Urinary bladder (tissue), 4 donors: Measurements from ENCODE around the gene KLHL3. TPM values are rescaled to one million over a fixed set of nuclear protein-coding genes. Genes with fewer than 3 reads are reported as not detected.

Experiments
- DNase-seq: peaks from one replicate; pipeline ENCODE4 v3.0.0-alpha.2; 2015; ENCODE audit errors: extremely low spot score
- H3K27ac ChIP-seq: one replicate; pipeline ENCODE4 v1.5.1; 2013; ENCODE audit warnings: low read depth, mild to moderate bottlenecking, moderate library complexity
- H3K36me3 ChIP-seq: one replicate; pipeline ENCODE4 v1.6.1; 2013; ENCODE audit warnings: mild to moderate bottlenecking, moderate library complexity; ENCODE audit not compliant: insufficient read depth
- H3K4me1 ChIP-seq: one replicate; pipeline ENCODE4 v1.6.1; 2013; ENCODE audit warnings: mild to moderate bottlenecking, moderate library complexity; ENCODE audit not compliant: insufficient read depth
- H3K4me3 ChIP-seq: one replicate; pipeline ENCODE4 v1.5.1; 2013; ENCODE audit warnings: low read depth, low read length
- WGBS: extraction: QIAGEN DNeasy Blood & Tissue Kit; methylation state at CpG from one replicate; pipeline ENCODE4 v1.1.7; 2013; 5-methylcytosine and 5-hydroxymethylcytosine counted together
- polyA plus RNA-seq: library from polyadenylated mRNA; stranded (reverse); fragments of 200-250 nt; gene quantifications from one replicate; pipeline ENCODE4 v1.2.3, GENCODE V29; 2013
- total RNA-seq: library from RNA; depleted of rRNA; stranded (reverse); fragments of >200 nt; gene quantifications from one replicate; pipeline ENCODE4 v1.2.3, GENCODE V29; 2014
- donor health status: healthy with polysubstance abuse.
- donor health status: healthy.

The KLHL3 gene
- total and polyA plus RNA-seq, 2 donors: 3.1 to 12.0 TPM

GRCh38 chr5:137754188-137754960 is 18.5 kb upstream of the KLHL3 start, which contains the start of gene HNRNPA0:
Gene HNRNPA0, minus strand, starts transcription at chr5:137754363. Its CDS starts 297 bp downstream, at chr5:137754066.
- WGBS: under 1% methylated on average over 79 of the region's 79 CpGs
- peak; percentile 93 for DNase-seq
- no peaks in the 10 kb centered on the region for H3K36me3 ChIP-seq
- H3K4me3 ChIP-seq: peak within 1 kb of the TSS; percentile 61
- peak within 1 kb of the TSS; percentile 99 for H3K27ac ChIP-seq
- H3K4me1 ChIP-seq: no peaks in the 10 kb centered on the region

DNA sequence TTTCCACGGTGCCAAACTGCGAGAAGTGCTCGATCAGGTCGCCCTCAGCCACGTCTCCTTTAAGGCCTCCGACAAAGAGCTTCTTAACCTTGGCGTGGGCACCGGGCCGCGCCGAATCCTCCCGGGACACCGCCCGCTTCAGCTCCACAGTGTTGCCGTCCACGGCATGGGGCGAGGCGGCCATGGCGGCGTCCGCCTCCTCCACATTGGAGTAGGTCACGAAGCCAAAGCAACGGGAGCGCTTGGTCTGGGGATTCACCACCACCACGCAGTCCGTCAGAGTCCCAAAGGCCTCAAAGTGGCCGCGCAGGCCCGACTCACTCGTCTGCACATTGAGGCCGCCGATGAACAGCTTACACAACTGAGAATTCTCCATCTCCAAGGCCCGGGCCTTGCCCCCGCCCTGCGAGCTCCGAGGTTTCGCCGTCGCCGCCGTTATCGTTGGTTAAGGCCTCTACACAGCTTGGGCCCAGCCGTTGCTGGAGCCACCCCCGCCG is 17.9 kb upstream of the KLHL3 start:
- H3K4me1 ChIP-seq: no peaks in the 10 kb centered on the region

GRCh38 chr5:137752905-137753690 is 17.2 kb upstream of the KLHL3 start:
- Histone ChIP-seq H3K27ac (peak overlapping the region; percentile 96), H3K36me3 (no peaks in the 10 kb centered on the region), H3K4me1 (no peaks in the 10 kb centered on the region), H3K4me3 (peak overlapping the region; percentile 61)
- no peak for DNase-seq
- under 1% methylated on average over 63 of the region's 63 CpGs for WGBS

More for the DNA sequence above, 17.9 kb upstream of the KLHL3 start:
- Histone ChIP-seq H3K4me3 (peak overlapping the region; percentile 61), H3K36me3 (no peaks in the 10 kb centered on the region), H3K27ac (peak overlapping the region; percentile 96)
- DNase-seq: no peak
- under 1% methylated on average over 45 of the region's 45 CpGs for WGBS

DNA sequence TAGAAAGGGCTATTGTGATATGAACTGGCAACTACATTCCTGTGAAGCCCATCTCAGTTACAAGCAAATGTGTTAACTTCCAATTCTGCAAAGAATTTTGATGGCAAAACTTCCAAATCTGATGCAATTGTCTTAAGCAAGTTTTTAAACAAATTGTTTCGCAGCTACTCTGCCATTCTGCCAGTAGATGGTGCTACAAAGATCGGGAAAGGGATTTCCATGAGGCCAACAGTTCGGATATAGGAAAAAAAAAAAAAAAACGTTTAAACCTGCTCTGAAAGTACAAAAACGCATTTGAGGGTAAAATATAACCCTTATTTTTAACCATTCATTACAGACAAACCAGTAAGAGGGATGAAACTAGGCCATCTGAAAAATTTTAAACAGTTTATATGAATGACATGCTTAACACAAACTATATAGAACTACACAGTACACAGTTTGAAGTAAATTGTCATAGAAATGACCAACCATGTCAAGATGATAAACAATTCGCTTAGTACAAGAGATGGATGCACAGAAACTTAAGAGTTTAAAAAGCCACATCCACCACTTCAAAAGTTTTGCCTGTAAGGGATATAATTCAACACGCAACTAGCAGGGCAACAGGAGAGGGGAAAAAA is 16.1 kb upstream of the KLHL3 start:
- H3K36me3 ChIP-seq: no peaks in the 10 kb centered on the region
- H3K4me3 ChIP-seq: peak overlapping the region; percentile 61
- H3K4me1 ChIP-seq: no peaks in the 10 kb centered on the region
- peak overlapping the region; percentile 17 for H3K27ac ChIP-seq
- 2% methylated on average over 7 of the region's 7 CpGs for WGBS
- DNase-seq: no peak

- H3K4me3 ChIP-seq: no peak overlapping the region
- no peaks in the 10 kb centered on the region for H3K4me1 ChIP-seq
- no peak overlapping the region for H3K27ac ChIP-seq
These were observed 14.5 kb upstream of the KLHL3 start for GRCh38 chr5:137750436-137750835.

GRCh38 chr5:137747848-137748247 is 12.0 kb upstream of the KLHL3 start:
- no peaks in the 10 kb centered on the region for H3K4me1 ChIP-seq
- no peak overlapping the region for H3K4me3 ChIP-seq
- H3K27ac ChIP-seq: no peak overlapping the region
- no peaks in the 10 kb centered on the region for H3K36me3 ChIP-seq
- no peak for DNase-seq
- WGBS: 98% methylated on average over 2 of the region's 2 CpGs

More at GRCh38 chr5:137750436-137750835, 14.5 kb upstream of the KLHL3 start:
- no peak for DNase-seq
- WGBS: 78% methylated on average over 1 of the region's 1 CpG
- no peaks in the 10 kb centered on the region for H3K36me3 ChIP-seq

GRCh38 chr5:137743031-137743640 is 7.2 kb upstream of the KLHL3 start:
- no peak overlapping the region for H3K4me3 ChIP-seq
- H3K27ac ChIP-seq: no peak overlapping the region
- 72% methylated on average over 4 of the region's 4 CpGs for WGBS
- no peaks in the 10 kb centered on the region for H3K4me1 ChIP-seq
- no peaks in the 10 kb centered on the region for H3K36me3 ChIP-seq
- no peak for DNase-seq

- no peak overlapping the region for H3K4me3 ChIP-seq
- WGBS: 90% methylated on average over 8 of the region's 8 CpGs
- H3K27ac ChIP-seq: no peak overlapping the region
- H3K4me1 ChIP-seq: no peaks in the 10 kb centered on the region
- no peaks in the 10 kb centered on the region for H3K36me3 ChIP-seq
- DNase-seq: no peak
These were observed 5.8 kb upstream of the KLHL3 start for GRCh38 chr5:137741718-137742117.

DNA sequence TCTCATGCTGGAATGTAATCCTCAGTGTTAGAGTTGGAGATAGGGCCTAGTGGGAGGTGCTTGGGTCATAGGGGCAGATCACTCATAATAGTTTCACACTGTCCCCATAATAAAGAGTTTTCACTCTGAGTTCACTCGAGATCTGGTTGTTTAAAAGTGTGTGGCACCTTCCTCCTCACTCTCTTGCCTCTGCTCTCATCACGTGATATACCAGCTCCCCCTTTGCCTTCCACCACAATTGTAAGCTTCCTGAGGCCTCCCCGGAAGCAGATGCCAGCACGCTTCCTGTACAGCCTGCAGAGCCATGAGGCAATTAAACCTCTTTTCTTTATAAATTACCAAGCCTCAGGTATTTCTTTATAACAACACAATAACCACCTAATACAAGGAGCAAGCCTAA is 3.8 kb upstream of the KLHL3 start:
- WGBS: 88% methylated on average over 4 of the region's 4 CpGs
- no peaks in the 10 kb centered on the region for H3K4me1 ChIP-seq
- no peak overlapping the region for H3K27ac ChIP-seq
- no peak overlapping the region for H3K4me3 ChIP-seq
- no peaks in the 10 kb centered on the region for H3K36me3 ChIP-seq
- no peak for DNase-seq

DNA sequence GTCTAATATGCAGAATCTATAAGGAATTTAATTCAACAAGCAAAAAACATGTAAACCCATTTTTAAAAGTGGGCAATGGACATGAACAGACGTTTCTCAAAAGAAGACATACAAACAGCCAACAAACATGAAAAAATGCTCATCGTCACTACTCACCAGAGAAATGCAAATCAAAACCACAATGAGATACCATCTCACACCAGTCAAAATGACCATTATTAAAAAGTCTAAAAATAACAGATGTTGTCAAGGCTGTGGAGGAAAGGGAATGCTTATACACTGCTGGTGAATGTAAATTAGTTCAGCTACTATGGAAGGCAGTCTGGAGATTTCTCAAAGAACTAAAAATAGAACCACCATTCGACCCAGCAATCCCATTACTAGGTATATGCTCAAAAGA is 3.1 kb upstream of the KLHL3 start:
- DNase-seq: no peak
- H3K4me3 ChIP-seq: no peak overlapping the region
- WGBS: 87% methylated on average over 3 of the region's 3 CpGs
- no peak overlapping the region for H3K27ac ChIP-seq
- H3K4me1 ChIP-seq: no peaks in the 10 kb centered on the region
- H3K36me3 ChIP-seq: no peaks in the 10 kb centered on the region

GRCh38 chr5:137737349-137738131 is 1.7 kb upstream of the KLHL3 start:
- Histone ChIP-seq H3K27ac (no peak overlapping the region), H3K36me3 (no peaks in the 10 kb centered on the region), H3K4me1 (no peaks in the 10 kb centered on the region), H3K4me3 (no peak overlapping the region)
- 55% methylated on average over 5 of the region's 5 CpGs for WGBS
- no peak for DNase-seq

DNA sequence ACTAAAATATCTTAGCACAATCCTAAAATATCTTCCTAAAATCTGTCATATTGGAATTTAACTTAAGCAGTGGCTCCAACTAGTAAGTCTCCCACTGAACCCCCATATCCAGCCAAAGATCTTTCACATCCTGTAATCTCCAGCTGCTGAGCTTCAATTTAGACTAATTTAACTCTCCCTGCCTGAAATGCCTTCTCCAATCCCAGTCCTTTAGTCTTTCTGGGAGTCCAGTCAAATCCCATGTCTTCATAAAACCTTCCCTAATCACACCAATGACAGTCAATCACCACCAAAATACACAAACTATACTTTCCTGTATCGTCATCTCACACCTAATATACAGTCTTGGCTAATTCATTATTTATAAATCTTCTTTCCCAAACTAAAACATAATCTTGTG is 607 bp upstream of the KLHL3 start:
- 43% methylated on average over 1 of the region's 1 CpG for WGBS
- H3K4me1 ChIP-seq: no peaks in the 10 kb centered on the region
- no peak overlapping the region for H3K27ac ChIP-seq
- DNase-seq: no peak
- H3K4me3 ChIP-seq: no peak overlapping the region
- no peaks in the 10 kb centered on the region for H3K36me3 ChIP-seq
